SU-DHL-6 (cell line): ENCODE measurements around the gene TOLLIP.

Source experiments
- H2AFZ ChIP-seq: fragments of 200-600 bp; sonication (generic); 2 replicates; pipeline ENCODE4 v1.6.1; 2014; ENCODE audit warnings: low read depth, mild to moderate bottlenecking, moderate library complexity, mixed read lengths, antibody characterized with exemption, low read length; ENCODE audit not compliant: severe bottlenecking
- H3F3A ChIP-seq: fragments of 200-600 bp; shearing (Covaris generic); 2 replicates; pipeline ENCODE4 v1.6.0; 2016; ENCODE audit warnings: antibody characterized with exemption, mild to moderate bottlenecking; ENCODE audit not compliant: insufficient read depth
- H3K27ac ChIP-seq: fragments of 200-600 bp; sonication (generic); 2 replicates; pipeline ENCODE4 v1.5.1; 2016; ENCODE audit warnings: low read depth, mild to moderate bottlenecking, low read length, moderate library complexity, mixed read lengths
- H3K27me3 ChIP-seq: fragments of 200-600 bp; sonication (generic), shearing (Covaris generic); 2 replicates; pipeline ENCODE4 v1.6.0; 2014; ENCODE audit warnings: mild to moderate bottlenecking, low read length
- H3K36me3 ChIP-seq: fragments of 200-600 bp; sonication (generic); 2 replicates; pipeline ENCODE4 v1.6.1; 2014; ENCODE audit warnings: mild to moderate bottlenecking, low read length, mixed read lengths
- H3K4me2 ChIP-seq: fragments of 300-600, 200-600 bp; shearing (Covaris generic), sonication (generic); 2 replicates; pipeline ENCODE4 v1.6.0; 2014; ENCODE audit warnings: low read length, low read depth, mild to moderate bottlenecking; ENCODE audit not compliant: poor library complexity, severe bottlenecking
- H3K4me3 ChIP-seq: fragments of 200-600 bp; sonication (generic); 2 replicates; pipeline ENCODE4 v1.5.1; 2014; ENCODE audit warnings: antibody characterized with exemption, low read length, mild to moderate bottlenecking, mixed read lengths; ENCODE audit not compliant: insufficient read depth, poor library complexity, severe bottlenecking
- H3K79me2 ChIP-seq: fragments of 200-600 bp; sonication (generic); 2 replicates; pipeline ENCODE4 v1.6.1; 2014; ENCODE audit warnings: mild to moderate bottlenecking, low read length, moderate library complexity; ENCODE audit not compliant: insufficient read depth
- H3K9ac ChIP-seq: fragments of 200-600 bp; sonication (generic); 2 replicates; pipeline ENCODE4 v1.7.0; 2014; ENCODE audit warnings: mild to moderate bottlenecking, low read length
- H3K9me2 ChIP-seq: fragments of 200-600 bp; sonication (generic); replicated peaks from 2 replicates; pipeline ENCODE4 v1.6.1; 2014; ENCODE audit warnings: low read length; ENCODE audit not compliant: insufficient read depth
- H3K9me3 ChIP-seq: fragments of 200-600 bp; sonication (generic); 2 replicates; pipeline ENCODE4 v1.6.1; 2014; ENCODE audit warnings: low read length, mixed read lengths; ENCODE audit not compliant: insufficient read depth
- H4K20me1 ChIP-seq: fragments of 200-600 bp; sonication (generic); 2 replicates; pipeline ENCODE4 v1.6.1; 2014; ENCODE audit warnings: low read depth, mild to moderate bottlenecking, antibody characterized with exemption, low read length, moderate library complexity, mixed read lengths
- EZH2phosphoT487 ChIP-seq: fragments of 200-600 bp; sonication (generic), shearing (Covaris generic); conservative IDR thresholded peaks from 2 replicates; pipeline ENCODE4 v1.6.1; 2018; ENCODE audit warnings: mild to moderate bottlenecking, antibody characterized with exemption, low read length, moderate library complexity, mixed read lengths
- TF ChIP-seq, protein P1 (sequence below): fragments of 200-600 bp; sonication (generic); IDR thresholded peaks from one replicate; pipeline ENCODE4 v1.5.1; 2017; ENCODE audit warnings: antibody characterized with exemption, mild to moderate bottlenecking, low read length, moderate library complexity; ENCODE audit not compliant: insufficient read depth, poor library complexity, severe bottlenecking

The TOLLIP gene

GRCh38 chr11:1234054-1234720, 75.2 kb downstream of the TOLLIP start:
- Histone ChIP-seq H3K9me3 (no peaks in the 10 kb centered on the region), H3K27ac (no peak overlapping the region), H2AFZ (no peak overlapping the region), H3K79me2 (no peaks in the 10 kb centered on the region), H3K27me3 (no peaks in the 10 kb centered on the region), H3F3A (no peaks in the 10 kb centered on the region), H3K4me3 (no peak overlapping the region), H3K9ac (no peak overlapping the region), H4K20me1 (no peaks in the 10 kb centered on the region), H3K4me2 (no peak overlapping the region), H3K9me2 (no peaks in the 10 kb centered on the region), H3K36me3 (no peaks in the 10 kb centered on the region)
- no peak for TF ChIP-seq EZH2phosphoT487
- TF ChIP-seq, protein P1, sequence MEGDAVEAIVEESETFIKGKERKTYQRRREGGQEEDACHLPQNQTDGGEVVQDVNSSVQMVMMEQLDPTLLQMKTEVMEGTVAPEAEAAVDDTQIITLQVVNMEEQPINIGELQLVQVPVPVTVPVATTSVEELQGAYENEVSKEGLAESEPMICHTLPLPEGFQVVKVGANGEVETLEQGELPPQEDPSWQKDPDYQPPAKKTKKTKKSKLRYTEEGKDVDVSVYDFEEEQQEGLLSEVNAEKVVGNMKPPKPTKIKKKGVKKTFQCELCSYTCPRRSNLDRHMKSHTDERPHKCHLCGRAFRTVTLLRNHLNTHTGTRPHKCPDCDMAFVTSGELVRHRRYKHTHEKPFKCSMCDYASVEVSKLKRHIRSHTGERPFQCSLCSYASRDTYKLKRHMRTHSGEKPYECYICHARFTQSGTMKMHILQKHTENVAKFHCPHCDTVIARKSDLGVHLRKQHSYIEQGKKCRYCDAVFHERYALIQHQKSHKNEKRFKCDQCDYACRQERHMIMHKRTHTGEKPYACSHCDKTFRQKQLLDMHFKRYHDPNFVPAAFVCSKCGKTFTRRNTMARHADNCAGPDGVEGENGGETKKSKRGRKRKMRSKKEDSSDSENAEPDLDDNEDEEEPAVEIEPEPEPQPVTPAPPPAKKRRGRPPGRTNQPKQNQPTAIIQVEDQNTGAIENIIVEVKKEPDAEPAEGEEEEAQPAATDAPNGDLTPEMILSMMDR = no peak

DNA sequence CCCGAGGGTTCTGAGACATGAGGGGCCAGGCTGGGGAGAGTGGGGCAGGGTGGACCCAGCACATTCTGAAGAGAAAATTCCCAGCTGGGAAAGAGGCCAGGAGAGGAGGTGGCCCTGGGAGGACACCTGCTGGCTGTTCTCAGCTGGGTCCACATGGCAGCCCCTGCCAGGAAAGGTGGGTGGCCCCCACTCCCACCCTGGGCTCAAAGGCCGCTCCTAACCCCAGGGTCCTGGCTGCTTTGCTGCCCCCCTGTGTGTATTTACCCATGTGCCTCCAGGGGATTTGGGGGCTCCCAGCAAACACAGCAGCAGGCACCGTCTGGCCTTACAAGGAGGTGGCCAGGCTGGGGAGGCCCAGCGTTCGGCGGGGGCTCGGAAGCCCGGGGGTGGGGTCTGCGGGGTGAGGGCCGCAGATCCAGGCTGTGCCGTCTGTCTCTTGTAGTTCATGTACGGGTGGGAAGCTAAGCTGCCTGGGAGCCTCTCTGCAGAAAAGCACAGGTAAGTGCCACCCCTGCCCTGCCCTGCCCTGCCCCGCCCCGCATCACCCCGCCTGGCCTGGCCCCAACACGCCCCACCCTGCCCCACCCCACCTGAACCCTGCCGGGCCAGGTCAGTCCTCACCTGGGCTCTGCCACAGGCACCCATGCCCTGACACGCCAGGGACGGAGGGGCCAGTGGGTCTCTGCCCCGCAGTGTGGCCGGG, 75.9 kb downstream of the TOLLIP start:
- H2AFZ ChIP-seq = no peak overlapping the region
- H3F3A ChIP-seq = no peaks in the 10 kb centered on the region
- H3K9ac ChIP-seq = no peak overlapping the region
- H3K27ac ChIP-seq = no peak overlapping the region
- no peaks in the 10 kb centered on the region for H3K27me3 ChIP-seq
- no peaks in the 10 kb centered on the region for H3K9me2 ChIP-seq
- H3K36me3 ChIP-seq = no peaks in the 10 kb centered on the region
- H4K20me1 ChIP-seq = no peaks in the 10 kb centered on the region
- no peaks in the 10 kb centered on the region for H3K9me3 ChIP-seq
- no peaks in the 10 kb centered on the region for H3K79me2 ChIP-seq
- TF ChIP-seq EZH2phosphoT487 = no peak
- TF ChIP-seq, protein P1 = no peak
- no peak overlapping the region for H3K4me3 ChIP-seq
- no peak overlapping the region for H3K4me2 ChIP-seq

- no peak overlapping the region for H3K4me3 ChIP-seq
- no peaks in the 10 kb centered on the region for H3K79me2 ChIP-seq
These were observed 76.5 kb downstream of the TOLLIP start for GRCh38 chr11:1232883-1233321.

More at GRCh38 chr11:1232883-1233321, 76.5 kb downstream of the TOLLIP start:
- Histone ChIP-seq H3K36me3 (no peaks in the 10 kb centered on the region), H4K20me1 (no peaks in the 10 kb centered on the region), H3K9me2 (no peaks in the 10 kb centered on the region), H3K27me3 (no peaks in the 10 kb centered on the region), H3K27ac (no peak overlapping the region), H3K9ac (no peak overlapping the region), H2AFZ (no peak overlapping the region), H3F3A (no peaks in the 10 kb centered on the region), H3K4me2 (no peak overlapping the region), H3K9me3 (no peaks in the 10 kb centered on the region)
- no peak for TF ChIP-seq EZH2phosphoT487
- TF ChIP-seq, protein P1 = no peak
